ENCODE data around the gene VEZF1. TPM values are rescaled to one million over a fixed set of nuclear protein-coding genes. Genes with fewer than 3 reads are reported as not detected.

VEZF1 gene
- total and polyA plus RNA-seq, 2 experiments from 2014 or later: 36.0 to 67.7 TPM

DNA sequence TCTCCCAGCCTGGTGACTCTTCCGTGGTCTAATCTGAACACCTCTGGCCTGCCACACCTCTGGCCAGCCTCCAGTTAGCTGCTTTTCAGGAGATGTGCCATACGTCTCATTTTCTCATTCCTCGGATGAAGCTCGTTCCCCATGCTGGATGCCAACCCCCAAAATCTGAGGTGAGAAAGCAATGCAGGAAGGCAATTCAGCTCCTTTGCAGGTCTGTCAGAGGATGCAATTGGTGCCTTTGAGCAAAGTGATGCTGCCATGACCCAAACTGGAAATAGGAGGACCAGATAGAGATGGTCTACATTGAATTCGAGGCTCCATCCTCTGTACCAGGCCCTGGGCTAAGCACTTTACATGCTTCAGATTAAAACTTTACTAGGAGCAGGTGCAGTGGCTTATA lies 21.8 kb downstream of the VEZF1 start (continued):
- TF ChIP-seq CREB1 (CRISPR knock-in tag; IDR thresholded peaks at IDR 0.05; ENCODE audit: low read depth): no peak
- TF ChIP-seq NANOG (IDR thresholded peaks at IDR 0.05; ENCODE audit: borderline replicate concordance): no peak
- no peak for TF ChIP-seq JUNB (IDR thresholded peaks at IDR 0.05; ENCODE audit: unreplicated experiment)

DNA sequence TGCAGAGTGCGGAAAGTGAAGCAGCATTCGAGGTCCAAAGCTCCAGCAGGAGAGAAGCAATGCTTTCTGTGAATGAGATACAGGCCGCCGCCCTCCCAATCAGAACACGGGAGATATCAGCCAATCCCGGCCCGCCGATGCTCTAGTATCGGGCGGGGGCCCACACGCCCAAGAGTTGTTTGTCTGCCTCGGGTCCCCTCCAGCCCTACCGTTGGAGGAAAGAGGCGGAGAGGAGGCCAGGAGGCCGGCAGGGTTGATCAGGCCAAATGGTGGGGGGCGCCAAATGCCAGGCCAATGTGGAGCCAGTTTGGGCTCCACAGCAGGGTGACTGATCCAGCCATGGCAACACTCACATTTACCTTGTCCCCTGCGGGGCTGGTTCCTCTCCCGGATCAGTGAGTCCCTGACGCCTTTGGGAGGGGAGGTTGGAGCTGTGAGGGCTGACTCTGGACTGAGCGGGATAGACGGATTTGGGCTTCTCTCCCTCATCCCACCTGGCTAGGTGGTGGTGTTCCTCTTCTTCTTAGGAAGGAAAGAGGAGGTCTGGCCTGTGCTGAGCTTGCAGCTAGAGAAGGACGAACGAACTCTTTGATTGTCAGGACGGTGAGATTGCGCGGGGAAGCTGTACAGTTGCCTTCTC lies 22.4 kb downstream of the VEZF1 start:
- Mint-ChIP-seq H3K9me3 (no peaks in the 10 kb centered on the region), H3K27me3 (ENCODE audit: insufficient read depth, low read depth, poor library complexity) (peaks cover 6% of the 10 kb centered on the region), H3K27ac (no peak overlapping the region), H3K36me3 (ENCODE audit: low read depth) (no peaks in the 10 kb centered on the region), H3K4me1 (peaks cover 13% of the 10 kb centered on the region), H3K4me3 (no peak overlapping the region)
- Histone ChIP-seq H4K20me1 (replicated peaks; ENCODE audit: insufficient read depth) (no peaks in the 10 kb centered on the region; the same call in 1 of the 2 replicates), H3K4me3 (no peak overlapping the region), H3K27ac (ENCODE audit: low read depth) (no peak overlapping the region), H3K79me2 (replicated peaks; ENCODE audit: insufficient read depth) (no peaks in the 10 kb centered on the region), H3F3A (replicated peaks; ENCODE audit: low read depth) (0 out of 2 replicates have a peak, but pooled peaks cover 2% of the 10 kb centered on the region), H3K4me2 (no peak overlapping the region), H3K27me3 (ENCODE audit: insufficient read depth) (no peaks in the 10 kb centered on the region), H3K4me1 (ENCODE audit: insufficient read depth) (peaks cover 3% of the 10 kb centered on the region; the same call in 1 of the 2 replicates), H3K36me3 (ENCODE audit: insufficient read depth) (no peaks in the 10 kb centered on the region), H2AFZ (peak overlapping the region; percentile 76; the same call in 1 of the 2 replicates), H3K9me2 (ENCODE audit: insufficient read depth) (no peaks in the 10 kb centered on the region)
- TF ChIP-seq, protein P1, sequence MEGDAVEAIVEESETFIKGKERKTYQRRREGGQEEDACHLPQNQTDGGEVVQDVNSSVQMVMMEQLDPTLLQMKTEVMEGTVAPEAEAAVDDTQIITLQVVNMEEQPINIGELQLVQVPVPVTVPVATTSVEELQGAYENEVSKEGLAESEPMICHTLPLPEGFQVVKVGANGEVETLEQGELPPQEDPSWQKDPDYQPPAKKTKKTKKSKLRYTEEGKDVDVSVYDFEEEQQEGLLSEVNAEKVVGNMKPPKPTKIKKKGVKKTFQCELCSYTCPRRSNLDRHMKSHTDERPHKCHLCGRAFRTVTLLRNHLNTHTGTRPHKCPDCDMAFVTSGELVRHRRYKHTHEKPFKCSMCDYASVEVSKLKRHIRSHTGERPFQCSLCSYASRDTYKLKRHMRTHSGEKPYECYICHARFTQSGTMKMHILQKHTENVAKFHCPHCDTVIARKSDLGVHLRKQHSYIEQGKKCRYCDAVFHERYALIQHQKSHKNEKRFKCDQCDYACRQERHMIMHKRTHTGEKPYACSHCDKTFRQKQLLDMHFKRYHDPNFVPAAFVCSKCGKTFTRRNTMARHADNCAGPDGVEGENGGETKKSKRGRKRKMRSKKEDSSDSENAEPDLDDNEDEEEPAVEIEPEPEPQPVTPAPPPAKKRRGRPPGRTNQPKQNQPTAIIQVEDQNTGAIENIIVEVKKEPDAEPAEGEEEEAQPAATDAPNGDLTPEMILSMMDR (conservative IDR thresholded peaks at IDR 0.05; ENCODE audit: low read depth in 2 of 2): no peak
- TF ChIP-seq POLR2AphosphoS5 (IDR thresholded peaks at IDR 0.05; ENCODE audit: low read depth) (no peak), ZNF114 (CRISPR knock-in tag; IDR thresholded peaks at IDR 0.05) (no peak), ZNF331 (CRISPR knock-in tag; IDR thresholded peaks at IDR 0.05; ENCODE audit: low read depth) (no peak)
- peak; percentile 59 for ATAC-seq
- DNase-seq (ENCODE audit: low spot score): no peak

DNA sequence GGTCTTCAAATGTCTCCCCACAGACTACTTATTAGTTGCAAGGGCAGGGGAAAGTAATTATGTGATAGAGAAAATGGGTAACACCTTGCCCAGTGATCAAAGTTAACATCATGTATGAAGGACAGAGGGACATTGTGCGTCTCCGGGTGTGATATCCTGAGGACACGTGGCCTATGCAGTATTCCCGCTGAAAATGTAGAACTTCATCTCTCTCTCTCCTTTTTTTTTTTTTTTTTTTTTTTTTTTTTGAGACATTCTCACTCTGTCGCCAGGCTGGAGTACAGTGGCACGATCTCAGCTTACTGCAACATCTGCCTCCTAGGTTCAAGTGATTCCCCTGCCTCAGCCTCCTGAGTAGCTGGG lies 24.9 kb downstream of the VEZF1 start:
- Histone ChIP-seq H3K9me2 (ENCODE audit: insufficient read depth) (no peaks in the 10 kb centered on the region), H3K79me2 (replicated peaks; ENCODE audit: insufficient read depth) (no peaks in the 10 kb centered on the region), H4K20me1 (replicated peaks; ENCODE audit: insufficient read depth) (no peaks in the 10 kb centered on the region), H3F3A (replicated peaks; ENCODE audit: low read depth) (0 out of 2 replicates have a peak, but pooled peaks cover 2% of the 10 kb centered on the region), H3K36me3 (ENCODE audit: insufficient read depth) (no peaks in the 10 kb centered on the region), H3K27me3 (ENCODE audit: insufficient read depth) (no peaks in the 10 kb centered on the region), H3K4me3 (no peak overlapping the region), H2AFZ (no peak overlapping the region), H3K4me2 (no peak overlapping the region), H3K27ac (ENCODE audit: low read depth) (no peak overlapping the region), H3K4me1 (ENCODE audit: insufficient read depth) (no peaks in the 10 kb centered on the region)
- no peak overlapping the region for H3K27ac Mint-ChIP-seq
- peaks cover 4% of the 10 kb centered on the region for H3K27me3 Mint-ChIP-seq (ENCODE audit: insufficient read depth, low read depth, poor library complexity)
- peaks cover 7% of the 10 kb centered on the region for H3K4me1 Mint-ChIP-seq
- no peaks in the 10 kb centered on the region for H3K9me3 Mint-ChIP-seq
- ATAC-seq (no peak), DNase-seq (ENCODE audit: low spot score) (no peak)
- H3K4me3 Mint-ChIP-seq: no peak overlapping the region
- H3K36me3 Mint-ChIP-seq (ENCODE audit: low read depth): no peaks in the 10 kb centered on the region
- TF ChIP-seq JUNB (IDR thresholded peaks at IDR 0.05; ENCODE audit: unreplicated experiment): no peak
- TF ChIP-seq NANOG (IDR thresholded peaks at IDR 0.05; ENCODE audit: borderline replicate concordance): no peak
- TF ChIP-seq POLR2AphosphoS5 (IDR thresholded peaks at IDR 0.05; ENCODE audit: low read depth): no peak
- TF ChIP-seq, protein P1 (conservative IDR thresholded peaks at IDR 0.05; ENCODE audit: low read depth in 2 of 2): no peak
- TF ChIP-seq ZNF331 (CRISPR knock-in tag; IDR thresholded peaks at IDR 0.05; ENCODE audit: low read depth): no peak
- TF ChIP-seq, protein P2, sequence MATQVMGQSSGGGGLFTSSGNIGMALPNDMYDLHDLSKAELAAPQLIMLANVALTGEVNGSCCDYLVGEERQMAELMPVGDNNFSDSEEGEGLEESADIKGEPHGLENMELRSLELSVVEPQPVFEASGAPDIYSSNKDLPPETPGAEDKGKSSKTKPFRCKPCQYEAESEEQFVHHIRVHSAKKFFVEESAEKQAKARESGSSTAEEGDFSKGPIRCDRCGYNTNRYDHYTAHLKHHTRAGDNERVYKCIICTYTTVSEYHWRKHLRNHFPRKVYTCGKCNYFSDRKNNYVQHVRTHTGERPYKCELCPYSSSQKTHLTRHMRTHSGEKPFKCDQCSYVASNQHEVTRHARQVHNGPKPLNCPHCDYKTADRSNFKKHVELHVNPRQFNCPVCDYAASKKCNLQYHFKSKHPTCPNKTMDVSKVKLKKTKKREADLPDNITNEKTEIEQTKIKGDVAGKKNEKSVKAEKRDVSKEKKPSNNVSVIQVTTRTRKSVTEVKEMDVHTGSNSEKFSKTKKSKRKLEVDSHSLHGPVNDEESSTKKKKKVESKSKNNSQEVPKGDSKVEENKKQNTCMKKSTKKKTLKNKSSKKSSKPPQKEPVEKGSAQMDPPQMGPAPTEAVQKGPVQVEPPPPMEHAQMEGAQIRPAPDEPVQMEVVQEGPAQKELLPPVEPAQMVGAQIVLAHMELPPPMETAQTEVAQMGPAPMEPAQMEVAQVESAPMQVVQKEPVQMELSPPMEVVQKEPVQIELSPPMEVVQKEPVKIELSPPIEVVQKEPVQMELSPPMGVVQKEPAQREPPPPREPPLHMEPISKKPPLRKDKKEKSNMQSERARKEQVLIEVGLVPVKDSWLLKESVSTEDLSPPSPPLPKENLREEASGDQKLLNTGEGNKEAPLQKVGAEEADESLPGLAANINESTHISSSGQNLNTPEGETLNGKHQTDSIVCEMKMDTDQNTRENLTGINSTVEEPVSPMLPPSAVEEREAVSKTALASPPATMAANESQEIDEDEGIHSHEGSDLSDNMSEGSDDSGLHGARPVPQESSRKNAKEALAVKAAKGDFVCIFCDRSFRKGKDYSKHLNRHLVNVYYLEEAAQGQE (IDR thresholded peaks at IDR 0.05; ENCODE audit: unreplicated experiment): no peak
- TF ChIP-seq, protein P3, sequence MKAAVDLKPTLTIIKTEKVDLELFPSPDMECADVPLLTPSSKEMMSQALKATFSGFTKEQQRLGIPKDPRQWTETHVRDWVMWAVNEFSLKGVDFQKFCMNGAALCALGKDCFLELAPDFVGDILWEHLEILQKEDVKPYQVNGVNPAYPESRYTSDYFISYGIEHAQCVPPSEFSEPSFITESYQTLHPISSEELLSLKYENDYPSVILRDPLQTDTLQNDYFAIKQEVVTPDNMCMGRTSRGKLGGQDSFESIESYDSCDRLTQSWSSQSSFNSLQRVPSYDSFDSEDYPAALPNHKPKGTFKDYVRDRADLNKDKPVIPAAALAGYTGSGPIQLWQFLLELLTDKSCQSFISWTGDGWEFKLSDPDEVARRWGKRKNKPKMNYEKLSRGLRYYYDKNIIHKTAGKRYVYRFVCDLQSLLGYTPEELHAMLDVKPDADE (IDR thresholded peaks at IDR 0.05): no peak

Data from GM23338 (cell line).